HFF-Myc (cell line): ENCODE measurements around the gene DGCR2.
"Not testable (repeated sequence)": the region's sequence is repeated elsewhere in the genome, so short reads cannot be mapped to it uniquely, and the experiment has no call there.

ENCODE experiments used
- DNase-seq: peaks from one replicate; pipeline ENCODE4 v3.0.0-alpha.2; 2011; ENCODE audit warnings: low read depth; ENCODE audit errors: extremely low read depth
- H3K4me3 ChIP-seq: replicated peaks from 2 replicates; pipeline ENCODE4 v1.5.1; 2011; ENCODE audit warnings: low read depth, mild to moderate bottlenecking, control low read depth, low read length
- TF ChIP-seq, protein P1 (sequence below): IDR thresholded peaks from 2 replicates; pipeline ENCODE4 v1.5.1; 2012; ENCODE audit warnings: mild to moderate bottlenecking, low read depth, low read length, control low read depth; ENCODE audit errors: missing control alignments

Gene DGCR2

GRCh38 chr22:19164425-19164824 is 42.2 kb upstream of the DGCR2 start:
- DNase-seq = no peak
- H3K4me3 ChIP-seq = no peak overlapping the region
- TF ChIP-seq, protein P1, sequence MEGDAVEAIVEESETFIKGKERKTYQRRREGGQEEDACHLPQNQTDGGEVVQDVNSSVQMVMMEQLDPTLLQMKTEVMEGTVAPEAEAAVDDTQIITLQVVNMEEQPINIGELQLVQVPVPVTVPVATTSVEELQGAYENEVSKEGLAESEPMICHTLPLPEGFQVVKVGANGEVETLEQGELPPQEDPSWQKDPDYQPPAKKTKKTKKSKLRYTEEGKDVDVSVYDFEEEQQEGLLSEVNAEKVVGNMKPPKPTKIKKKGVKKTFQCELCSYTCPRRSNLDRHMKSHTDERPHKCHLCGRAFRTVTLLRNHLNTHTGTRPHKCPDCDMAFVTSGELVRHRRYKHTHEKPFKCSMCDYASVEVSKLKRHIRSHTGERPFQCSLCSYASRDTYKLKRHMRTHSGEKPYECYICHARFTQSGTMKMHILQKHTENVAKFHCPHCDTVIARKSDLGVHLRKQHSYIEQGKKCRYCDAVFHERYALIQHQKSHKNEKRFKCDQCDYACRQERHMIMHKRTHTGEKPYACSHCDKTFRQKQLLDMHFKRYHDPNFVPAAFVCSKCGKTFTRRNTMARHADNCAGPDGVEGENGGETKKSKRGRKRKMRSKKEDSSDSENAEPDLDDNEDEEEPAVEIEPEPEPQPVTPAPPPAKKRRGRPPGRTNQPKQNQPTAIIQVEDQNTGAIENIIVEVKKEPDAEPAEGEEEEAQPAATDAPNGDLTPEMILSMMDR = no peak

GRCh38 chr22:19158649-19159048 is 36.4 kb upstream of the DGCR2 start:
- not testable (repeated sequence) for H3K4me3 ChIP-seq, DNase-seq

DNA sequence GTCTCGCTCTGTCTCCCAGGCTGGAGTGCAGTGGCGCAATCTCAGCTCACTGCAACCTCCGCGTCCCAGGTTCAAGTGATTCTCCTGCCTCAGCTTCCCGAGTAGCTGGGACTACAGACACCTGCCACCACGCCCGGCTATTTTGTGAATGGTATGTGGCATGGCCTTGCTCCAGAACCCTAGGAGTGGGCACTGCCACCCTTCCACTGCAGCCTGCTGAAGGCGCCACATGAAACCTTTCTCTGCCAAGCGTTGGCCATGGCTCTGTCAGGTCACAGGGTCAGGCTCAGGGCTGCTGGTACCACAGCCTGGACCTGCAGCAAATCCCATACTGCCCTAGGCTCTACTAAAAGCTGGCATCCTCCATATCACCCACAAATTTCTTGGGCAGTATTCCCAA is 33.9 kb upstream of the DGCR2 start:
- H3K4me3 ChIP-seq, DNase-seq: not testable (repeated sequence)

GRCh38 chr22:19152942-19153883 is 31.0 kb upstream of the DGCR2 start:
- TF ChIP-seq, protein P1 = no peak
- DNase-seq = no peak
- no peak overlapping the region for H3K4me3 ChIP-seq

DNA sequence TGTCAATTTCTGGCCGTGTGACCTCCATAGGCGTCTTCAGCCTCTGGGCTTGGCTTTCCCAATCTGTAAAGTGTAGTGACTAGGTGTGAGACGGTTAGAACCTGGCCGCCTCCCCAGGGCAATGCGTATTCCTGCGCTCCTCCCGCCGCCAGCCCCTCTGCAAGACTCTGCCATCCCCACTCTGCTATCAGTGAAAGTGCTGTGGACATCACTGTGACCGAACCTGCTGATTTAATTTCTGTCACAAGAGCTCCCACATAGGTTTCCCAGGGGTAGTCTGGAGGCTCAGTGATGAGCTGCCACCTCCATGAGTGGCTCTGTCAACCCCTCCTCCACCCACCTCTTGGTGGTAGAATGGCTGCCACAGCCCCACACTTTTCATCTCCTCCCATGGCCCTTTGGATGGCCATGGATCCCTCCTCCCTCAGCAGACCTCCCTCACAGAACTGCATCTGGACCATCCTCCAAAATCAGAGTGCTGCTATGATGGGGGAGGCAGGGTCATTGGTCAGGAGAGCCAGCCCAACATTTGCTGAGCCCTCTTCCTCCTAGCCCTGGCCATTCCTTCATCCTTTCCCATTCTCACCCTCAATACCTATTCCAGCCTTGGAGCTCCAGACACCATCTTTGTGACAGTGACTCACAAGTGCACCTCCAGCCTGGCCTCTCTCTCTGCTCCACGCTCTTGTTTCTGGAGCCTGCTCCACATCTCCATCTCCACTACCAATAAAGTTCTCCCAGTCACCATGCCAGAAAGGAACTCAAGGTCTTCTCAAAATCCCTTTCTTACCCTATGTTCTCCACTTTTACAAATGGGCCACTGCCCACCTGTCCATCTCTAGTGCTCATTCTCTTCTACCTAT is 29.3 kb upstream of the DGCR2 start:
- TF ChIP-seq, protein P1 = no peak
- H3K4me3 ChIP-seq = no peak overlapping the region
- DNase-seq = no peak

- TF ChIP-seq, protein P1 = no peak
- DNase-seq = no peak
- H3K4me3 ChIP-seq = no peak overlapping the region
These were observed 28.5 kb upstream of the DGCR2 start for GRCh38 chr22:19150482-19151328.

DNA sequence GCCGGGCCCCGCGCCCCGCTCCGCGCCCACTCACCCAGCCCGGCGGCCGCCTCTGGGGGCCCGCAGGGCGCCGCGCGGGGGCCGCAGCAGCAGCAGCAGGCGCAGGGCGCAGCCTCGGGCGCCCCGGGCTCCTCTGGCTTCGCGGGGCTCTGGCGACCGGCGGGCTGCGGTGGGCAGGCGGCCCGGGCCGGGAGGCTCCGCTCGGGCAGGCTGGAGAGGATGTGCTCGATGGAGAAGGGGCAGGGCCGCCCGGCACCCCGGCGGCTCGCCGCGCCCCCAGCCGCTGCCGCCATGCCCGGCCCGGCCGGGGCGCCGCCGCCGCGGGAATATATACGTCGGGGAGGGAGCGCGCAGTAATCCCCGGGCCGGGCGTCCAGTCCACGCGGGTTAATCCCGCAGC is 27.8 kb upstream of the DGCR2 start, which contains the start of gene GSC2:
Gene GSC2 (minus strand): TSS at position 302 of the 400 bp plus-strand sequence. CDS start 9 bp downstream, at position 293.
- no peak for DNase-seq
- no peak within 1 kb of the TSS for H3K4me3 ChIP-seq
- TF ChIP-seq, protein P1 = no peak
